GM15510 (cell line): ENCODE measurements around the gene SPTBN4.

Experiments used
- POLR2A ChIP-seq: IDR thresholded peaks from 3 replicates; pipeline ENCODE4 v1.6.1; 2011; ENCODE audit warnings: borderline replicate concordance; ENCODE audit not compliant: insufficient read length; ENCODE audit errors: extremely low read depth

SPTBN4 gene

GRCh38 chr19:40453151-40453735 lies 13.6 kb upstream of the SPTBN4 start:
- TF ChIP-seq POLR2A: no peak

DNA sequence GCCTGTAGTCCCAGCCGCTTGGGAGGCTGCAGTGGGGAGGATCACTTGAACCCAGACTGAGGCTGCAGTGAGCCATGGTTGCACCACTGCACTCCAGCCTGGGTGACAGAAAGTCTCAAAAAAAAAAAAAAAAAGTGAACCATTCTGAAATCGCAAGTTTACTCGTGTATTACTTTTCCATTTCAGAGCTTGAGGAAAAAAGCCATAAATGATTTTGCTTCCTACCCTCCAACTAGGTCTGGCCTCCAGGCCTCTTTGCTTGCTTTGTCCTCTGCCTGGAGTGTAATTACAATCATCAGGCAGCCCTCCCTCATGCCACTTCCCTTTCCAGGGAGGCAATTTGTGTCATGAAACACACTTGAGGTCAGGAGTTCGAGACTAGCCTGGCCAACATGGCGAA lies 9.8 kb upstream of the SPTBN4 start:
- TF ChIP-seq POLR2A: no peak

- TF ChIP-seq POLR2A: no peak
Measured at GRCh38 chr19:40457953-40458596, 8.7 kb upstream of the SPTBN4 start.

DNA sequence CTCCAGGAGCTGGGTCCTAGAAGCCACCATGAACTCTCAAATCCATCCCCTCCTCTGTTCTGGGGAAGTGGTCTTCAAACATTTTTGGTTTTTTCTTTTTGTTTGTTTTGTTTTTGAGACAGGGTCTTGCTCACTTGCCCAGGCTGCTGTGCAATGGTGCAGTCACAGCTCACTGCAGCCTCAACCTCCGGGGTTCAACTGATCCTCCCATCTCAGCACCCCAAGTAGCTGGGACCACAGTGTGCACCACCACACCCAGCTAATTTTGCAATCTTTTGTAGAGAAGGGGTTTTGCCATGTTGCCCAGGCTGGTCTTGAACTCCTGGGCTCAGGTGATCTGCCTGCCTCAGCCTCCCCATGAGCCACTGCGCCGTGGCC lies 8.2 kb upstream of the SPTBN4 start:
- TF ChIP-seq POLR2A: no peak

- no peak for TF ChIP-seq POLR2A
Measured at GRCh38 chr19:40460185-40460584, 6.6 kb upstream of the SPTBN4 start.

- no peak for TF ChIP-seq POLR2A
Measured at GRCh38 chr19:40461669-40462221, 5.1 kb upstream of the SPTBN4 start.

DNA sequence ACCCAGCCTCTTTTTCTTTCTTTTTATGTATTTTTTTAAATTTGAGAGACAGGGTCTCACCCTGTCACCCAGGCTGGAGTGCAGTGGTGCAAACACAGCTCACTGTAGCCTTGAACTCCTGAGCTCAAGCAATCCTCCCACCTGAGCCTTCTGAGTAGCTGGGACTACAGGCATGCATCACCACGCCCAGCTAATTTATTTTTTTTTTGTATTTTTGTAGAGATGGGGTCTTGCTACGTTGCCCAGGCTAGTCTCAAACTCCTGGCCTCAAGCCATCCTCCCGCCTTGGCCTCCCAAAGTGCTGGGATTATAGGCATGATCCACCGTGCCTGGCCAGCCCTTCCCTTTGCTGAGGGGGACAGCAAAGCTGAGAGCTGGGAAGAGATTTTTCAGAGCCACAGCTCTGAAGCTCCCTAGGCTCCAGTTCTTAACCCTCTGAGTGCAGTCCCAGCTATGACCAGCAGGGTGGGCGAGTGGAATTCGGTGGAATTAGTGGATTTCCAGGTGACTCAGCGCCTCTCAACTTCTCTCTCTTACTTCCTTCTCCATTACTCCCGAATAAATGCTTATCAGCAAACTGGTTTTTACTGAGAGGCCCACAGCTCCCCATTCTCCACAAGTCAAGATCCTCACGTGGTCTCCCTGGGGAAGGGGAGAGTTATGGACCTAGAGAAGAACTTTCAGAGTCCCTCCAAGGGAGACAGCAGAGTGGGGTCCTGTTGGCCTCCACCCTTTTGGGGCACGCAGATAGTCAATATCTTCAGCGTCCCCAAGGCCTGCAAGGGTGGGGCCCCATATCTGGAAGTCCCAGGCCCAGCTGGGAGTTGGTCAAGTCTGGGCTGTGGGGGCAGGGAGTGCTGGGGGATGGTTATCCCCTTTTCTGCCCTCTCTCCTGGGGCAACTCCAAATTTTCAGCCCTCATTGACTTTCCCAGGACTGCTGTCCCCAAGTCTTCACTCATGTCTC lies 2.5 kb upstream of the SPTBN4 start:
- TF ChIP-seq POLR2A: no peak

- no peak for TF ChIP-seq POLR2A
Measured at GRCh38 chr19:40465025-40465556, 1.7 kb upstream of the SPTBN4 start.

GRCh38 chr19:40465557-40466218 lies 1.1 kb upstream of the SPTBN4 start, which contains the start of gene BLVRB:
BLVRB (minus strand) TSS chr19:40465745; CDS start chr19:40465688, 57 bp downstream.
- TF ChIP-seq POLR2A: peak; percentile 78

- no peak for TF ChIP-seq POLR2A
Measured at GRCh38 chr19:40466219-40466984, 399 bp upstream of the SPTBN4 start.

DNA sequence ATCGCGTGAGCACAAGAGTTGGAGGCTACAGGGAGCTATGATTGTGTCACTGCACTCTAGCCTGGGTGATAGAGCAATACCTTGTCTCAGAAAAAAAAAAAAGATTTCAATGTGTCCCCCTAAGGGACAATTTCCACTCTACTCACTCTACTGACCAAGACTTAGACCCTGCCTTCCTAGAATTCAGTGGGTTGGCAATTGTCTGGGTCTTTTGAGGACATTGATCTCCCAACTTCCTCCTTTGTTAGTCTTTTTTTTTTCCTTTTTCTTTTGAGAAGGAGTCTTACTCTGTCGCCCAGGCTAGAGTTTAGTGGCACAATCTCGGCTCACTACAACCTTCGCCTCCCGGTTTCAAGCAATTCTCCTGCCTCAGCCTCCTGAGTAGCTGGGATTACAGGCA lies 2.2 kb downstream of the SPTBN4 start:
- no peak for TF ChIP-seq POLR2A

DNA sequence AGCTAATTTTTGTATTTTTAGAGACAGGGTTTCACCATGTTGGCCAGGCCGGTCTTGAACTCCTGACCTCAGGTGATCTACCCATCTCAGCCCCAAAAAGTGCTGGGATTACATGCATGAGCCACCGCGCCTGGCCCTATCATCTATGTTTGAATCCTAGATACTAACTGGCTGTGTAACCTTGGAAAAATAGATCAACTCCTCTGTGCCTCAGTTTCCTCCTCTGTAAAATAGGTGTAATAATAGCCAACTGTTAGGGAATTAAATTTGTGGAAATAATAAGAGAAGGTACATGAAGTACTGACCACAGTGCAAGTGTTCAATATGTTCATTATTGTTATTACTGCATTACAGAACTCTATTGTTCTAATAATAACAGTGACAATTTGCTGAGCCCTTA lies 4.3 kb downstream of the SPTBN4 start:
- no peak for TF ChIP-seq POLR2A

GRCh38 chr19:40472516-40472915 lies 5.7 kb downstream of the SPTBN4 start:
- no peak for TF ChIP-seq POLR2A

GRCh38 chr19:40474737-40475136 lies 7.9 kb downstream of the SPTBN4 start:
- no peak for TF ChIP-seq POLR2A
